HG03439 (cell line): ENCODE data around the gene CYP2W1.

ENCODE experiments used
- ATAC-seq: cut with Tn5 transposase; IDR thresholded peaks from one replicate; pipeline ENCODE4 v1.9.1; 2021; ENCODE audit warnings: mild to moderate bottlenecking, moderate library complexity; ENCODE audit not compliant: unreplicated experiment

CYP2W1 gene

DNA sequence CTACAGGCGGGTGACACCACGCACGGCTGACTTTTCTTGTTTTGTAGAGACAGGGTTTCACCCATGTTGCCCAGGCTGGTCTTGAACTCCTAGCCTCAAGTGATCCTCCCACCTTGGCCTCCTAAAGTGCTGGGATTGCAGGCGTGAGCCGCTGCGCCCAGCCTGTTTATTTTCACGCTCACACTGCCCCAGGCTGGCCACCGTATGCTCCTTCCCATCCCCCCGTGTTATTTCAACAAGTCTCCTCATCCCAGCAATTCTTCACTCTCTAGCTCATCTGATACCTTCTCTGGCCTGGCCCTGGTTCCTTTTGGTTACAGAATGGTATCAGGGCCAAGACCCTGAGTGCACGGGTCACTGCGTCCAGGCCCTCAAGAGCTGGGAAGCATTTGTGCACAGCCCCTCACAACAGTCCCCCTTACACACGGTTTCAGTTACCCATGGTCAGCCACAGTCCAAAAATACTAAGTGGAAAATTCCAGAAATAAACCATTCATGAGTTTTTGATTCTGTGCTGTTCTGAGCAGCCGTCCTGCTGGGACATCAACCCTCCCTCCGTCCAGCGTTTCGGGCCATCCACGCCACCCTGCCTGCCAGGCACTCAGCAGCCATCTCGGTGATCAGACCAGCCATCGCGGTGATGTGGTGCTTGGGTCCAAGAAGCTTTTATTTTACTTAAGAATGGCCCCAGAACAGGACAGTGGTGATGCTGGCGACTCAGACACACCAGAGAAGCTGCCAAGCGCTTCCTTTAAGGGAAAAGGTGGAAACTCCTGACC lies 16.5 kb upstream of the CYP2W1 start:
- ATAC-seq = no peak

DNA sequence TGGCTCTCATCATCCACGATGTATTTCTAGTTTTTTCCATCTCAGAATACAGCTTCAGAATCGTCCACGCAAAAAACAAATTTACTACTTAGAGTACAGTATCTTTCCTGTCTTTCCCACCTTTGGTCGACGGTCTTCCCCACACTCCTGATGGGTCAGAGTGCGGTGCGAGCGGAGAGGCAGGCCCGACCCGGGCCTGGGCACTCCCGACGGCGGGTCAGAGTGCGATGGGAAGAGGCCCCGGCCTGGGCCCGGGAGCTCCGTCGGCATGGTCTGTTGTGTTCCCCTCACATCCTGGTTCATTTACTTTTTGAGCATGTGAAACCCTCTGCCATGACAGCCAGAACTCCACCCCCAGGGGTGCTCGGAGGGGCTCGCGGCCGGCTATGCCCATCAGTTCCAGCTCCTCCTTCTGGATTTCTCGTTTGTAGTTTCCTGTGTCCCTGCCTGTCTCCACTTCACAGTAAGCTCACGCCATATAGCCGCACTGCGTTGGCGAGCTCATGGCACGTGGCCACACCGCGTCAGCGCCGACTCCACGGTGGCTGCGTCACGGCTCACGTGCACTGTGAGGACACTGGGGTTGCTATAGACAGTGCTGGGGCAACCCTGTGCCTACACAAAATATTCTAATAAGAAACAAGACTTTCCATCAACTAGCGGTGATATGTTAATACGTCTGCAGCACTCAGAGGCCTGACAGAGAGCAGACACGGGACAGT lies 15.5 kb upstream of the CYP2W1 start:
- no peak for ATAC-seq

- ATAC-seq = no peak
These were observed 14.5 kb upstream of the CYP2W1 start for GRCh38 chr7:968205-969105.

DNA sequence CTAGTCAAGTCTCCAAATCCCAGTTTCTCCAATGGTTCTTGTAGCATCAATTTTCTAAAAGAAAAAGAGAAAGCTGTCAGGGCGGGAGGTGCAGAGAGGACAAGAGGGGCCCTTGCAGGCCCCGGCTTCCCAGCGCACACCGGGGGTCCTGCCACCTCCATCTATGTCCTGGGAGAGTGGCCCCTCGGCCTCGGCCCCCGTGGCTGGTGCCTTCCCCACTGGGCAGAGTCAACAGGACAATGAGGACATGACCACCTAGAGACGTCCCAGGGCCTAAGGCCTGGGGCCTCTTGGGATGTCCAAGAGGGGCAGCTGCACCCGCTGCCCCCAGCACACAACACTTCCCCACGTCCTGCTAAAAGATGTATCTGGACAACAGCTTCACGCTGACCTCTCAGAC lies 13.6 kb upstream of the CYP2W1 start:
- ATAC-seq = no peak

GRCh38 chr7:970744-971143 lies 12.2 kb upstream of the CYP2W1 start:
- ATAC-seq = no peak

DNA sequence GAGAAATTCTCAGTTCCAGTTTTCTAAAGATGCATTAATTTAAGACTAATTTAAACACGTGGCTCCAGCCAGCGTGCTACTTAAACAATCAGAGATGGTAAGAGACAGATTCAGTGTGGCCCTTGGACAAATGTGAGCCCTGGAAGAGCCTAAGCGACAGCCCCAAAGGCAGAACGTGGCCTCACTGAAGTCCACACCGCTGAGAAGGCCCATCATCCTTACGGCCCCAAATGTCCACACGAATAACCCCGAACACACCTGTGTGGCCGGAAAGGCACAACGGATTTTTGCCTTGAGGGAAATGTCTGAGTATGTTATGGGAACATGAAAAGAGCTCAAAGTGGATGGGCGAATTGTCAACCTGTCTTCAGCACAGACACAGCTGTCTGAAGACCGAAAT lies 10.9 kb upstream of the CYP2W1 start:
- ATAC-seq = no peak

DNA sequence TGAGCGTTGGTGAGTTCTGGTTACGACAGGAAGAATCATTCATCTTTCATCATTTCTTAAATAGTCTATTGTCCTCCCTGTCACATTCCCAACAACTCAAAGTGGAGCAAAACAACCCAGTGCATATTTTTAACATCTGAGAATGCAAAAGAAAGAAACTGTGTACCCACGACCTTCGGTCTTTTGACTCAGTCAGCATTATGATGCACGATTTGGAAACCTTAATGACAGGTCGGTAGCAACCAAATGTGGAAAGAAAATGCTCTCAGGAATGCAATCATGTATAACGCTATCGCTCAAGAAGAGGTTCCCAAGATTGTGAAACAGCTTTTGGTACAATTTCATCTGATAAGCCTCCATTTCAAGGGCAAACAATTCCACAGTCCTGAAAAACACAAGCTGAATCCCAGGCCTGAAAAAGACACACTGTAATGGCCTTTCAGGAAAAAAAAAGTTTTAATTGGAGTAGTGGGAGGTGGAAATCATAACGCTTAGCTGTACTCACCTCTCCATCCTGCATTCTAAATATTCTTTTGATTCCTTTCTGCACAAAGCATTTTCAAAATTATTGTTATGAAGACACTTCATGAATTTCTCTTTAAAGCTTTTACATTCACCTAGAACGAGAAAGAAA lies 10.2 kb upstream of the CYP2W1 start:
- ATAC-seq = no peak

GRCh38 chr7:973312-973711 lies 9.7 kb upstream of the CYP2W1 start:
- no peak for ATAC-seq

DNA sequence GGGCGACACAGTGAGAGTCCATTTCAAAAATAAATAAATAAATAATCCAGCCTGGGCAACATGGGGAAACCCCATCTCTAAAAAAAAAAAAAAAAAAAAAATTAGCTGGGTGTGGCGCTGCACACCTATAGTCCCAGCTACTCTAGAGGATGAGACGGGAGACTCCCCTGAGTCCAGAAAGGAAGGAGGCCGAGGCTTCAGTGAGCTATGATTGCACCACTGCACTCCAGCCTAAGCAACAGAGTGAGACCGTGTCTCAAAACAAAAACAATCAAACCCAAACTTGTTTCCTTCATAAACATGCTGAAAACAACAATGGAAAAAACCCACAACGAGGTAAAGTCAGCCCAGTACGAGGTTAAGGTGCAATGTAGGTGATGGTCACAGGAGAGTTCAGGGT lies 8.8 kb upstream of the CYP2W1 start:
- ATAC-seq = no peak

GRCh38 chr7:974820-975681 lies 7.9 kb upstream of the CYP2W1 start, which contains the start of gene COX19:
TSS of gene COX19 (minus strand) at chr7:975549. CDS start at chr7:975509, 40 bp downstream.
- ATAC-seq = peak; percentile 72

DNA sequence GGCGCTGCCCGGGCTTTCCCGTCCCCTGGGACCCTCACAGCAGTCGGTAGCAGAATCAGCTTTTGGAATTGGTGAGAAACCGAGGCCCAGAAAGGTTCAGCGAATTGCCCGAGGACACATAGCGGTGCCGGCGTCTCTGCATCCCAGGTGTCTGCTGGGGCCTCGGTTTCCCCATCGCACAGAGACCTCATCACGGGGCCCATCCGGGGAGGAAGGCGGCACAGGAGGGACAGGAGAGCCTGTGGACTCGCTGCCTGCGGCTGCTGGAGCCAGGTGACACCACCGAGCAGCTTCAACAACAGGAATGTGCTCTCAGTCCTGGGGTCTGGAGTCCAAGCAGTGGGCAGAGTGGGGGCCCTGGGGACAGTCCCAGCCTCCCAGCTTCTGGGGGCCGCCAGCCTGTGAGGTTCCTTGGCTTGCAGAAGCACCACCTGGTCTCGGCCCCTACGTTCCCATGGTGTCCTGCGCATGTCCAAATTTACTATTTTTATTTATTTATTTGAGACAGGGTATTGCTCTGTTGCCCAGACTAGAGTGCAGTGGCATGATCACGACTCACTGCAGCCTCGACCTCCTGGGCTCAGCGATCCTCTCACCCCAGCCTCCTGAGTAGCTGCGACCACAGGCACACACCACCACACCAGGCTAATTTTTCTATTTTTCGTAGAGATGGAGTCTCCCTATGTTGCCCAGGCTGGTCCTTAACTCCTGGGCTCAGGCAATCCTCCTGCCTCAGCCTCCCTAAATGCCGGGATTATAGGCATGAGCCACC lies 7.1 kb upstream of the CYP2W1 start:
- no peak for ATAC-seq

GRCh38 chr7:976901-977325 lies 6.1 kb upstream of the CYP2W1 start:
- ATAC-seq = no peak

- no peak for ATAC-seq
These were observed 5.5 kb upstream of the CYP2W1 start for GRCh38 chr7:977326-978048.

DNA sequence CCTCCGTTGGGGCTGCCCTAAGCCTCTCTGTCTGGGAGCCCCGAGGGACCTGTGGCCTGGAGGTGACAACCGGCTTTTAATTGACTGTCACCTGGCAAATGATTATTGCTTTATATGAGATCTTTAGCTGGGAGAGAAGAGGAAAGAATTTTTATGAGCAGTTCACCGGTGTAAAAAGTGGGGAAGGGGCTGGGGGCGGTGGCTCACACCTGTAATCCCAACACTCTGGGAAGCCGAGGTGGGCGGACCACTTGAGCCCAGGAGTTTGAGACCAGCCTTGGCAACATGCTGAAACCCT lies 5.0 kb upstream of the CYP2W1 start:
- ATAC-seq = no peak

DNA sequence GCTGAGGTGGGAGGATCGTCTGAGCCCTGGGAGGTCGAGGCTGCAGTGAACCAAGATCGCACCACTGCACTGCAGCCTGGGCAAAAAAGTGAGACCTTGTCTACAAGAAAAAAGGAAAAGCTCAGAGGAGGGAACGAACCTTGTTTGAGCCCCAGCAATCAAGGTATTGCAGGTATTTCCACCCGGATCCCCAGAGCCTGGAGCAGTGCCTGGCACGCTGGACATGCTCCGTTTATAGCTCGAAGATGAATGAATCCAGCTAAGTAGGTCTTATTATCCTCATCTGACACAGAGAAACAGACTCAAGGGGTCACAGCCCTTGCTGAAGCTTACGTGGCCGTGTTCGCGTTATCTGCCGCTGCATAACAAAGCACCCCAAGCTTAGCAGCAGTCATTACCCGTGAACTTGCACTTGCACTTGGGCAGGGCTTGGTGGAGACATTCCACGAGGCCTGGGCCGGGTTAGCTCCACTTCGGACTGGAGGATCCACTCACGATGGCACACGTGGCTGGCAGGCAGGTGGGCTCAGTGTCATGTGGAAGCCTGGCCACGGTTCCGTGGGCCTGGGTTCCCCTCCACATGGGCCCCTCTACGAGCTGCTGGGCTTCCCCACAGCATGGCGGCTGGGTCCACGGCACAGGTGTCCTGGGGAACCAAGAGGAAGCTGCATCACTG lies 4.4 kb upstream of the CYP2W1 start:
- ATAC-seq = no peak

DNA sequence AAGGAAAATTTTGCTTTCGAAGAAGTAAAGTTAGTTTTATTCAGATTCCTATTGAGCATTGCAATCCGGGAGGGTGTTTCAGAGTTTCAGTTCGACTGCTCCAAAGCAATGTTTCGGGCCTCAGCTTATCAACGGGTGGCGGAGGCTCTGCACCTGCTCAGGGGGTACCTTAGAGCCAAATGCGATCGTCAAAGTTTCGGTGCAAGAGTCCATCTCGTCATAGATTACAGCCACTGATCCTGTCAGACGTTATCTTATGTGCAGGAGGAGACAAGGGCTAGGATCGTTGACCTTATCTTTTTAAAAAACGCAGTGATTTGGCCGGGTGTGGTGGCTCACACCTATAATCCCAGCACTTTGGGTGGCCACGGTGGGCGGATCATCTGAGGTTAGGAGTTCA lies 3.8 kb upstream of the CYP2W1 start:
- ATAC-seq = no peak

DNA sequence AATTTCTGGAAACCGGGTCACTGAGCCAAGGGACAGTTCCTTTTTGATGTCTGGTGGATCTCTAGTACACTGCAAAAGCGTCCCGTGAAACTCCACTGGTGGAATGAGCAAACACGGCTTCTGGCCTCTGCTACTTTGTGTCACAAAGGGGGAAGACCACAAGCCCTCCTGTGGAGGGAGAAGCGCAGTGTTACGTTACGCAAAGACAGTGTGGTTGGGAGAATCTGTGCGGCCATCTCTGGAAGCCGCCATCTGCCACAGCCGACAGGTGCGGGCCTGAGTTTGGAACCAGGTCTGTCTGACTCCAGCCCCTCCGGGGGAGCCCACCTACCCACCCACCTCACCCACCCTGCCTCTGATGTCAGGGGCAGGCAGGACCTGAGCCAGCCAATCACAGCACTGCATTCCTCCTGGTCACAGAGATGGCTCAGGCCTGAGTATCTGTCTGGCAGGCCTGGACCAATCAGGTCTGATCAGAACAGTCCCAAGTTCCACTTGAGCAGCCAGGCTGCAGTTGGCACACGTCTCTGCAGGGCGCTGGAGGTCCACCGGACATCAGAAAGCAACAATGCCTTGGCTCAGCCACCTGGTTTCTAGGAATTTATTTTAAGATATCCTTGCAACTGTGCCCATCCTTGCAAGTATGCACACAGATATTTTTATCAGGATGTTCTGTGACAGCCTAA lies 3.0 kb upstream of the CYP2W1 start:
- no peak for ATAC-seq
